Lower leg skin (tissue), 4 donors: ENCODE data around the gene ERMAP. TPM values are rescaled to one million over a fixed set of nuclear protein-coding genes. Genes with fewer than 3 reads are reported as not detected.

ENCODE experiments used
- DNase-seq, 2 donors: peaks; one replicate each; pipeline ENCODE4 v3.0.0-alpha.2; 2019; ENCODE audit warnings: low spot score in 2 of 2
- H3K4me3 ChIP-seq: fragments of 200-600 bp; sonication (generic); 2 replicates; pipeline ENCODE4 v1.5.1; 2017; ENCODE audit warnings: mild to moderate bottlenecking, low read depth; ENCODE audit not compliant: poor library complexity, severe bottlenecking
- CTCF ChIP-seq, 3 donors: fragments of 450-650 bp; IDR thresholded peaks; one replicate each; pipeline ENCODE4 v1.5.1; 2016; ENCODE audit warnings: antibody characterized with exemption in 3 of 3, mild to moderate bottlenecking in 3 of 3, moderate library complexity in 2 of 3
- POLR2A ChIP-seq, 2 donors: fragments of 450-650 bp; IDR thresholded peaks; one replicate each; pipeline ENCODE4 v1.6.1; 2016 to 2017; ENCODE audit warnings: antibody characterized with exemption in 2 of 2, mild to moderate bottlenecking in 1 of 2, moderate library complexity in 1 of 2
- WGBS, 2 donors: methylation state at CpG; one replicate each; pipeline ENCODE4 v1.1.5; 2018; 5-methylcytosine and 5-hydroxymethylcytosine counted together
- intact Hi-C: fragments of 100-400 bp; cut with DNase I; formaldehyde crosslinking; loops from one replicate; pipeline ENCODE4 v1.15.0; 2023; ENCODE audit warnings: low total_unique reads
- total RNA-seq, 4 donors: library from RNA; depleted of rRNA; stranded (reverse); fragments of >200 nt; gene quantifications; one replicate each; pipeline ENCODE4 v1.1.0, GENCODE V29; 2016

ERMAP gene
- total RNA-seq, 4 donors from 2014 or later: 8.0 to 11.5 (median 9.3) TPM

GRCh38 chr1:42776502-42776901 is 40.4 kb upstream of the ERMAP start:
- TF ChIP-seq CTCF (IDR thresholded peaks at IDR 0.05) (no peak), POLR2A (IDR thresholded peaks at IDR 0.05) (no peak)
- no peak for DNase-seq
- WGBS, 2 donors: 94 to 98% methylated on average over 6 of the region's 6 CpGs
- intact Hi-C loops: loop anchor here (10.0 kb wide), 1 partner anchor 298 kb away; no protein-coding TSS in a partner anchor
- H3K4me3 ChIP-seq: no peak overlapping the region

DNA sequence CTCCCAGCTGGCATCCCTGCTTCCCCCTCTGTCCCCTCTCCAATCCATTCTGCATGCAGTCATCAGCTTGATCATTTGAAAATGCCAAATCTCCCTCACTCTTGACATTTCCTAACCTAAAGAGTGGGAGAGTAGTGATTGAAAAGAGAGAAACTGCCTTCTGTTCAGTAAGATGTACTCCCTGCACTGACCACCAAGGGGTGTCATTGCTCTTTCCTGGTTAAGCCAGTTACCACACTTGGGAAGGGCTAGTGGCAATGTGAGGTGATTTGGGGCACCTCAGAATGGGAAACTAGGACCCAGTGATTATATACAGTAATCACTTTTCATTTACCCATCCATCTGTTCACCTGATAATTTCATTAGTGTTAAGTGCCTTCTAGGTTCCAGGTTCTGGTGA is 39.1 kb upstream of the ERMAP start:
- no peak overlapping the region for H3K4me3 ChIP-seq
- intact Hi-C loops: loop anchor here (10.0 kb wide), 1 partner anchor 297 kb away; no protein-coding TSS in a partner anchor
- TF ChIP-seq POLR2A (IDR thresholded peaks at IDR 0.05) (no peak), CTCF (IDR thresholded peaks at IDR 0.05) (peak in 1 of 3 donors; percentile 21)
- DNase-seq: no peak

GRCh38 chr1:42779725-42780124 is 37.2 kb upstream of the ERMAP start:
- intact Hi-C loops: loop anchor here (10.0 kb wide), 1 partner anchor 295 kb away; no protein-coding TSS in a partner anchor
- H3K4me3 ChIP-seq: no peak overlapping the region
- TF ChIP-seq POLR2A (IDR thresholded peaks at IDR 0.05): no peak
- TF ChIP-seq CTCF (IDR thresholded peaks at IDR 0.05): no peak
- no peak for DNase-seq
- 85 to 89% methylated on average over 2 of the region's 2 CpGs for WGBS, 2 donors

DNA sequence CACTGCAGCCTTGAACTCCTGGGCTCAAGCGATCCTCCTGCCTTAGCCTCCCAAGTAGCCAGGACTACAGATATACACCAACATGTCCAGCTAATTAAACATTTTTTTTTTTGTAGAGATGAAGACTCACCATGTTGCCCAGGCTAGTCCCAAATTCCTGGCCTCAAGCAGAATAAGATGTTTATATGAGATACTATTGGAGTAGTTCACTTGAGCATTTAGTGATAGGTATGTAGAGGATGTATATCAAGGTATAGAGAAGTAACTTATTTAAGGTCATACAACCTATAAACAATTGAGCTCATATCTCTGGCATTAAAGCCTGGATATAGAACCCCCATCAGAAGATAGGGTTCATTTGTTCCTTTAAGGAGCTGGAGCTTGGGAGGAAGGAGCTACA is 36.7 kb upstream of the ERMAP start:
- 96 to 100% methylated on average over 1 of the region's 1 CpG for WGBS, 2 donors
- intact Hi-C loops: no loop called here

DNA sequence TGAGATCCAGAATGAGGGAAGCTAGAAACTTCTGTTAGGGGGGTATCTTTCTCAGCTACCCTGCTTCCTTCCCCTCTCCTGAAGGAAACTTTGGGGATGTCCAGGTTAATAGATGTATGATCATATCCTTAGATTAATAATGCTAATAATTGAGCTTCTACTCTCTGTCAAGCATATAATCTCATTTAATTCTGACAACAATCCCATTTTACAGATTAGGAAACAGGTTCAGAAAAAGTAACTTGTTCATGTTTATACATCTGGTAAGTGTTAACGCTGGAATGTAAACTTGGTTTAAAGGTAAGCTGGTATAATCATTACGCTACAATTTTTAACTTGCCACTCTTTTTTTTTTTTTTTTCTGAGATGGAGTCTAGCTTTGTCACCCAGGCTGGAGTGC is 33.8 kb upstream of the ERMAP start:
- intact Hi-C loops: no loop called here
- no peak for DNase-seq
- no peak for TF ChIP-seq POLR2A (IDR thresholded peaks at IDR 0.05)
- no peak for TF ChIP-seq CTCF (IDR thresholded peaks at IDR 0.05)
- H3K4me3 ChIP-seq: no peak overlapping the region
- 96 to 97% methylated on average over 2 of the region's 2 CpGs for WGBS, 2 donors

More for the DNA sequence above, 36.7 kb upstream of the ERMAP start:
- no peak for DNase-seq
- no peak overlapping the region for H3K4me3 ChIP-seq
- no peak for TF ChIP-seq CTCF (IDR thresholded peaks at IDR 0.05)
- no peak for TF ChIP-seq POLR2A (IDR thresholded peaks at IDR 0.05)

DNA sequence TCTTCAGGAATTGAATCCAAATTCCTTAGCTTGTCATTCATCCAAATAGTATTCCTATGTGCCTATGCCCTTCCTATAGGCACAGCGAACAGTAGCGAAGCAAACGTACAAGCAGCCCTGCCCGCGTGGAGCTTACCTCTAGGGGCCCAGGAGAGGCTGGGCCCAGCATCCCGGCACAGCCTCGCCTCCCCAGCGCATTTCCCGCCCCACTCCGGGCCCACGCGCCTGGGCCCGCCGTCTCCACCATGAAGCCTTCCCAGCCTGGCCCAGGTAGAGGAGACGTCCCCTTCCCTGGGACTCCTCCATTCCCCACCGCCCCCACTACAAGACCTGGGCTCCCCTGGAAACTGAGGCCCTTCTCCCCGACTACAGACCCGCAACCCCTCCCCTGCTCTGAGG is 32.4 kb upstream of the ERMAP start:
- no peak overlapping the region for H3K4me3 ChIP-seq
- intact Hi-C loops: no loop called here
- 91 to 94% methylated on average over 18 of the region's 18 CpGs for WGBS, 2 donors
- no peak for DNase-seq
- TF ChIP-seq POLR2A (IDR thresholded peaks at IDR 0.05) (no peak), CTCF (IDR thresholded peaks at IDR 0.05) (no peak)
